A172 (cell line): ENCODE data around the gene QPRT. TPM values are rescaled to one million over a fixed set of nuclear protein-coding genes. Genes with fewer than 3 reads are reported as not detected.
"Not testable (repeated sequence)": the region's sequence is repeated elsewhere in the genome, so short reads cannot be mapped to it uniquely, and the experiment has no call there.

Experiments
- DNase-seq: peaks from one replicate; pipeline ENCODE4 v3.0.0-alpha.2; 2015; ENCODE audit warnings: low spot score
- total RNA-seq: library from RNA; depleted of rRNA; stranded (reverse); fragments of >200 nt; shearing (Covaris generic); gene quantifications from 2 replicates; pipeline ENCODE4 v1.2.3, GENCODE V29; 2014

QPRT gene
- total RNA-seq, 1 experiment from 2014 or later = 83.7 TPM

GRCh38 chr16:29717113-29717512 lies 38.1 kb downstream of the QPRT start:
- DNase-seq = no peak

- no peak for DNase-seq
These were observed 40.1 kb downstream of the QPRT start for GRCh38 chr16:29719063-29719462.

- DNase-seq = no peak
These were observed 41.7 kb downstream of the QPRT start for GRCh38 chr16:29720703-29721102.

- DNase-seq = peak; percentile 76
These were observed 42.3 kb downstream of the QPRT start for GRCh38 chr16:29721167-29721879.

GRCh38 chr16:29726845-29727377 lies 47.9 kb downstream of the QPRT start:
- DNase-seq = no peak

GRCh38 chr16:29727452-29727851 lies 48.5 kb downstream of the QPRT start:
- no peak for DNase-seq

GRCh38 chr16:29729116-29729521 lies 50.1 kb downstream of the QPRT start:
- DNase-seq = peak; percentile 65

- no peak for DNase-seq
These were observed 51.7 kb downstream of the QPRT start for GRCh38 chr16:29730649-29731048.

- DNase-seq = not testable (repeated sequence)
These were observed 53.0 kb downstream of the QPRT start for GRCh38 chr16:29731768-29732601.

- no peak for DNase-seq
These were observed 55.8 kb downstream of the QPRT start for GRCh38 chr16:29734786-29735185.

GRCh38 chr16:29736112-29736511 lies 57.1 kb downstream of the QPRT start:
- no peak for DNase-seq

- no peak for DNase-seq
These were observed 57.8 kb downstream of the QPRT start for GRCh38 chr16:29736764-29737163.

GRCh38 chr16:29737713-29738112 lies 58.7 kb downstream of the QPRT start:
- DNase-seq = no peak

- DNase-seq = no peak
These were observed 59.5 kb downstream of the QPRT start for GRCh38 chr16:29738514-29738913.

- not testable (repeated sequence) for DNase-seq
These were observed 61.1 kb downstream of the QPRT start for GRCh38 chr16:29739927-29740629.

- DNase-seq = not testable (repeated sequence)
These were observed 61.6 kb downstream of the QPRT start for GRCh38 chr16:29740630-29741015.

- no peak for DNase-seq
These were observed 63.8 kb downstream of the QPRT start for GRCh38 chr16:29742683-29743275.

- no peak for DNase-seq
These were observed 64.5 kb downstream of the QPRT start for GRCh38 chr16:29743475-29743826.

- DNase-seq = no peak
These were observed 65.0 kb downstream of the QPRT start for GRCh38 chr16:29743827-29744531.

GRCh38 chr16:29744541-29745101 lies 65.6 kb downstream of the QPRT start:
- no peak for DNase-seq
